ENCODE data around the gene WFDC1. TPM values are rescaled to one million over a fixed set of nuclear protein-coding genes. Genes with fewer than 3 reads are reported as not detected.
A peak's percentile ranks its signal among the peaks of the same experiment; 100 is the strongest.

Gene WFDC1
- total RNA-seq, 1 donor from 2014 or later = 3.0 TPM

GRCh38 chr16:84307209-84307954, 12.7 kb downstream of the WFDC1 start:
- peaks cover 22% of the 10 kb centered on the region for H3K27me3 Mint-ChIP-seq (ENCODE audit: low read depth)
- peak overlapping the region; percentile 42 for H3K27ac Mint-ChIP-seq
- H3K4me1 Mint-ChIP-seq = peaks cover 27% of the 10 kb centered on the region
- no peak for TF ChIP-seq CTCF (IDR thresholded peaks at IDR 0.05; ENCODE audit: unreplicated experiment)
- no peak overlapping the region for H3K4me3 Mint-ChIP-seq
- no peaks in the 10 kb centered on the region for H3K9me3 Mint-ChIP-seq
- no peaks in the 10 kb centered on the region for H3K36me3 Mint-ChIP-seq
- no peak for DNase-seq (ENCODE audit: low spot score in 2 of 2, unreplicated experiment in 2 of 2)

GRCh38 chr16:84308120-84308519, 13.4 kb downstream of the WFDC1 start:
- DNase-seq (ENCODE audit: low spot score in 2 of 2, unreplicated experiment in 2 of 2) = peak in 1 of 2 experiments; percentile 51
- Mint-ChIP-seq H3K9me3 (no peaks in the 10 kb centered on the region), H3K27me3 (ENCODE audit: low read depth) (peaks cover 27% of the 10 kb centered on the region)

GRCh38 chr16:84310642-84311041, 16.0 kb downstream of the WFDC1 start:
- Mint-ChIP-seq H3K27me3 (ENCODE audit: low read depth) (peaks cover 36% of the 10 kb centered on the region), H3K4me1 (peaks cover 16% of the 10 kb centered on the region), H3K27ac (no peak overlapping the region), H3K4me3 (no peak overlapping the region), H3K36me3 (no peaks in the 10 kb centered on the region), H3K9me3 (no peaks in the 10 kb centered on the region)
- DNase-seq (ENCODE audit: low spot score in 2 of 2, unreplicated experiment in 2 of 2) = no peak
- TF ChIP-seq CTCF (IDR thresholded peaks at IDR 0.05; ENCODE audit: unreplicated experiment) = no peak

More at GRCh38 chr16:84308120-84308519, 13.4 kb downstream of the WFDC1 start:
- Mint-ChIP-seq H3K36me3 (no peaks in the 10 kb centered on the region), H3K4me3 (no peak overlapping the region), H3K27ac (no peak overlapping the region), H3K4me1 (peaks cover 23% of the 10 kb centered on the region)
- peak; percentile 26 for TF ChIP-seq CTCF (IDR thresholded peaks at IDR 0.05; ENCODE audit: unreplicated experiment)

- Mint-ChIP-seq H3K36me3 (no peaks in the 10 kb centered on the region), H3K27me3 (ENCODE audit: low read depth) (peaks cover 36% of the 10 kb centered on the region), H3K4me3 (peak overlapping the region; percentile 39), H3K4me1 (peaks cover 9% of the 10 kb centered on the region), H3K27ac (no peak overlapping the region), H3K9me3 (no peaks in the 10 kb centered on the region)
- TF ChIP-seq CTCF (IDR thresholded peaks at IDR 0.05; ENCODE audit: unreplicated experiment) = no peak
- peak in 1 of 2 experiments; percentile 48 for DNase-seq (ENCODE audit: low spot score in 2 of 2, unreplicated experiment in 2 of 2)
Observed at GRCh38 chr16:84312783-84313382, 18.2 kb downstream of the WFDC1 start.

GRCh38 chr16:84313921-84314320, 19.2 kb downstream of the WFDC1 start:
- Mint-ChIP-seq H3K27me3 (ENCODE audit: low read depth) (peaks cover 34% of the 10 kb centered on the region), H3K27ac (no peak overlapping the region), H3K4me3 (no peak overlapping the region), H3K4me1 (peaks cover 7% of the 10 kb centered on the region), H3K36me3 (no peaks in the 10 kb centered on the region), H3K9me3 (no peaks in the 10 kb centered on the region)
- DNase-seq (ENCODE audit: low spot score in 2 of 2, unreplicated experiment in 2 of 2) = no peak
- no peak for TF ChIP-seq CTCF (IDR thresholded peaks at IDR 0.05; ENCODE audit: unreplicated experiment)

All from mesothelial cell of epicardium (in vitro differentiated cells).